Stimulated activated CD8-positive, alpha-beta memory T cell treated with anti-CD3 and anti-CD28 coated beads, Interleukin-4, amount 100 ng/mL, for 24 hours (primary cell): ENCODE measurements around the gene OR2T35.
"Not testable (repeated sequence)": the region's sequence is repeated elsewhere in the genome, so short reads cannot be mapped to it uniquely, and the experiment has no call there.

Experiments
- DNase-seq: peaks from one replicate; pipeline ENCODE4 v3.0.0-alpha.2; 2020; ENCODE audit warnings: low read depth

OR2T35 gene

GRCh38 chr1:248645178-248645577 lies at the start of gene OR2T35:
Gene OR2T35 (minus strand): TSS chr1:248645278. CDS start chr1:248639258, 6,020 bp downstream.
- not testable (repeated sequence) for DNase-seq

GRCh38 chr1:248691567-248692155 lies 46.6 kb upstream of the OR2T35 start:
- no peak for DNase-seq

DNA sequence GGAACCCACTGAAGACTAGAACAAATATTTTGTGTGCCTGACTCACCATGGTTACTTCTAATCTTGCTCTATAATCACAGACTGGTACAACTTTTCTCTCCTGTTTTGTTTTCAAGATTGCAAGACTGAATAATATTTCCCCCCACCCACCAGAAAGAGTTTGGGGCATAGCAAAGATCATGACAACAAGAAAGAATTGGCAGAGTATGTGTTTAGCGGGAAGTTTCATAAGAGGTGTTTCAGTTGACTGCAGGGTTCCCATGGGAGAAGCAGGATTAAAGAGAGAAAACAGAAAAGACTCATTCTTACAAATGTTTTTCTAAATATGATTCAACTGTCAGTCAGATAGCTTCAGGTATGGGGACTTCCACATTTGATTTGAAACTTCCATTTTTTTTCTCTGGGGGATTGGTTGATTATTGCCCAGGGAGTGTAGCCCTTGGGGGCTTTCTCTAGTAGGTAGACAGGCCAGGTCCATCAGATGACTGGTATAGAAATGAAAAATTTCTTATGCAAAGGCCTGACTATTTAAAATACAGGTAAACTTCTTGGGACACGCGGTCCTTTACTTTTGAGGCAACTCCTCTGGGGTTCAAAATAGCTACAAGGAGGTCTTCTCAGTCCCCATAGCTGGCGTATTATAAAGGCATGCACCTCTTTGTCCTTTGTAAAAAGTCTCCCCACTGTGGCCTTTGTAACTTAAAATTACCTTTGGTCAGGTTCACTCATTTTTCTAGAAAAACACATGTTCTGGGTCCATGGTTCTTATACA lies 43.6 kb upstream of the OR2T35 start:
- DNase-seq = no peak

GRCh38 chr1:248686815-248687214 lies 41.7 kb upstream of the OR2T35 start:
- DNase-seq = no peak

- DNase-seq = no peak
These were observed 36.6 kb upstream of the OR2T35 start for GRCh38 chr1:248681651-248682050.

GRCh38 chr1:248670003-248670402 lies 24.9 kb upstream of the OR2T35 start:
- DNase-seq = no peak

DNA sequence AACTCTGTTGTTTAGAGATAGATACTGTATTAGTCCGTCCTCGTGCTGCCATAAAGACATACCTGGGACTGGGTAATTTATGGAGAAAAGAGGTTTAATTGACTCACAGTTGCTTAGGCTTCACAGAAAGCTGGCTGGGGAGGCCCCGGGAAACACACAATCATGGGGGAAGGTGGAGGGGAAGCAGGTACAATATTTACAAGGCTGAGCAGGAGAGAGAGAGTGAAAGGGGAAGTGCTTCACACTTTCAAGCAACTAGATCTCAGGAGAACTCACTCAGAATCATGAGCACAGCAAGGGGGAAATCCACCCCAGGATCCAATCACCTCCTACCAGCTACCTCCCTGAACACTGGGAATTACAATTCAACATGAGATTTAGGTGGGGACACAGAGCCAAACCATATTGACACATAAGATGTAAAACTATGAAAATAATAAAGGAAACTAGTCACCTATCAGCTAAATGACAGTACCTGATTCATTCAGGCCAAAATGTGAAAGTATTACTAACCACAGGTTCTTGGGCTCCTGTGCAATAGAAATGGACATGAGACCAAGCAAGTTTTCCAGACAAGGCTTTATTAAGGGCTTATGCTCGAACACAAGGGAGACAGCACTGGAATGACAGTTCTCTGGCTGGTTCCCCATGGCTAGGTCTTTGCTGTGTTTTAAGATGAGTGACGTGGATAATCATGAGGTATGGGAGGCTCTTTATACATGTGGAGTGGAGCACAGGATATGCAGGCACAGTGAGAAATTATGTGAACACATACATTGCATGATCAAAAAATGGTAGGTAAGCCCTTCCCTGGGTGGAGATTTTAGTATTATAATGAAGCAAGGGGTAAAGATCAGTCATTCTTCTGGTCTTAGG lies 18.6 kb upstream of the OR2T35 start:
- not testable (repeated sequence) for DNase-seq

DNA sequence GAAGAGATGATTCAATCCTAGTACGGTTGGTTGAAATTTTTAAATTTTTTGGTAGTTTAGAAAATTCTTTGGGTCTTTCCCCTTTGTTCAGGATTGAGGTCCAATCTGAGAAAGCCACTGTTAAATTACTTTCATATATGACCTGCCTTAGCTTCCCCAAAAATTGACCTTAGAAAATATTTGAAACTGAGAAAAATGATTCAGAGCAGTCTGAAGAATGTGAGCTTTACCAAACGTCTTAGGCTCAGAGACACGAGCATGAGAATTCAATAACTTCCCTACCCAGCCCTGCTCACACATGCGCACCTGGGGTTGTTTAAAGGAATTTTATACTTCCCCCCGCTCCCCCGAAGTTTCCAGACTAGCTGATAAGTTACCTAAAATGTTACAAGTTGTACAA lies 11.7 kb upstream of the OR2T35 start:
- not testable (repeated sequence) for DNase-seq

- DNase-seq = not testable (repeated sequence)
These were observed 10.3 kb upstream of the OR2T35 start, which contains the start of gene OR2T27 for GRCh38 chr1:248655354-248655753. Gene OR2T27 (minus strand): TSS chr1:248655528. CDS start chr1:248650884, 4,644 bp downstream.

GRCh38 chr1:248648770-248649536 lies 3.9 kb upstream of the OR2T35 start:
- not testable (repeated sequence) for DNase-seq

DNA sequence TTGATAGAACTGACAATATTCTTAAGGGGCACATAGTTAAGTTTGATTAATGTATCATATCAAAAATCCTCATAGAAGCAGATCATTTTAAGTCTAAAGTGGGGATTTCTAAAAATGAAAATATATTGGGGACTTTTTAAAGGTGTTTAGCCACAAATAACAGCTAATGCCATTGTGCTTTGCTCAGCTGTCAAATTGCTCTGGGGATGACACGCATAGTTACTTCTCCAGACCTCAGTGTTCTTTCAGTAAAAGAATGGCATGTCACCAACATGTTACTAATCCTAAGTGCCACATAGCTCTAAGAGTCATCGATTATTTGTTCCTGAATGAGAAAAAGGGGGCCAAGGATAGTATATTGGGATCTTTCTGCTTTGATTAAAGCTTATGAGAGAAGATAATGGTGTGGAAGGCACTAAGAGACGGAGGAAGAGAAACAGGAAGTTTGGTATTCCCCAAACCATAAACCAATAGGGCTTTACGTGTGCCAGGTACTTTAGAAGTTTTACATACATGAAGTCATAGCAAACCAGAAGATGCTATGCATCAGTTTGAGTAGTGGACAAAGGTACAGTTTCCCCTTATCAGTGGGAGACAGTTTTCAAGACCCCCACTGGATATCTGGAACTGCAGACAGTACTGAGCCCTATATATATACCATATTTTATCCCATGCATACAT lies 2.0 kb downstream of the OR2T35 start:
- DNase-seq = not testable (repeated sequence)

- DNase-seq = not testable (repeated sequence)
These were observed 3.5 kb downstream of the OR2T35 start for GRCh38 chr1:248641583-248641982.

DNA sequence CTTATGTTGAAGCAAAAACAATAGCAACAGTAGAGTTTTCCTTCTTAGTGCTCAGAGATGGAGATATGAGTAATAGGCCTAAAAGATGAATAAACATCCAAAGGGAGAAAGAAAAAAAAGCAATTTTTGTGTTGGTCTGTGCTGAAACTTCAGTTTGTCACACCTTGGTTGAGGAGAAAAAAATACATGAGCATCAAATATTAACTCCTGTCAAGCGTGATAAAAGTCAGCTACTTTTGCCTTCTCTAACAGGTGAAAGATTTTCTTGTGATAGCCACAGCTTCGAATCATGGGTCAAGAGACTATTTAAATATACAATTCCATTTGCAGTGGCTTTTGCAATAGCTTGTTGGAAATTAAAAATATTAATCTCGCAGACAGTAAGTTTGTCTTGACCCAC lies 4.2 kb downstream of the OR2T35 start:
- DNase-seq = not testable (repeated sequence)

GRCh38 chr1:248639652-248640051 lies 5.4 kb downstream of the OR2T35 start:
- DNase-seq = not testable (repeated sequence)

DNA sequence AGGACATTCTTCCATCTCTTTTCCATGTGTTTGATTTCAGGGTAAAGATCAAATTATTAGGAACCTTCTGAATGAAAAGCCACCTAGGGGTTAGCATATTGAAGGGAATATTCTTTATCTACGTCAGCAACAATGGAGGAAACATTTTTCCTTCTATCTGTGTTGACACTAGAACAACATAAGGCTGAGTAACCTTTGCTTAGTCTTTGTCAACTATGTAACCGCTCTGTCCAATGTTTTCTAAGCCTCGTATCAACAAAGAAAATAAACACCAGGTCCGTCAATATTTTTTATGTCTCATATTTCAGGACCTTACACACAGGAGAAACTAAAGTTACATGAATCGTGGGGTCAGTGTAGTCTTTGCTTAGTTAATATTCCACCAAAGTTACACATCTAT lies 8.5 kb downstream of the OR2T35 start:
- not testable (repeated sequence) for DNase-seq

DNA sequence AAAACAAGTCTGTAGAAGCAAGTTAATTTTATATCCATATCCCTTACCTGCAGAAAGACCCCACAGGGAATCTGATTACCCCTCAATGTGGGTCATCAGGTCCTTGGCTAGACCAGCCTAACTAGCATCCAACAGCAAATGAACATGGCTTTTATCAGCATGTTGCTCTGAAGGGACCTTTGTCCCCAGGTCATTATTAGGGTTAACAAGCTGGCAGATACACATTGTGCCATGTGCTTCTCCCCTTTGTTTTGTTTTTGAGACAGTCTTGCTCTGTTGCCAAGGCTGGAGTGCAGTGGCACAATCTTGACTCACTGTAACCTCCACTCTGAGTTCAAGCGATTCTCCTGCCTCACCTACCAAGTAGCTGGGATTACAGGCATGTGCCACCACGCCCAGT lies 10.1 kb downstream of the OR2T35 start, which contains the start of gene OR2T11:
Gene OR2T11 (minus strand): TSS at position 101 of the 400 bp plus-strand sequence. CDS start 7,963 bp downstream, outside the sequence.
- DNase-seq = not testable (repeated sequence)

- DNase-seq = no peak
These were observed 13.6 kb downstream of the OR2T35 start for GRCh38 chr1:248631354-248632008.

DNA sequence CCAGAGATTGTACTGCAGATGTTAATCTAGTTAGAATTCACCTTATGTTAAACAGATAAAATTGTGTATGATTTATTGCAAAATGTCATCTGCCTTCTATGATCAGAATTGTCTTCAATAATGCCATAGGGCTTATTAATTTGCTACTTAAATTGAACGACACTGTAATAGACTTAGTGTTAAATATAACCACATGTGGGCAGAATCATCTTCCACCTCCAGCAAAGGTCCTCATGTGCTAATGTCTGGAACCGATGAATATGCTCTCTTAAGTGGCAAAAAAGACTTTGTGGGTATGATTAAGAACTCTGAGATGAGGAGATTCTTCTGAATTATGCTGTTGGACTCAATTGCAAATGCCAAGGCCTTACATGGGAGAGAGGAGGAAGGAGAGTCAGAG lies 14.5 kb downstream of the OR2T35 start:
- DNase-seq = no peak

- no peak for DNase-seq
These were observed 16.9 kb downstream of the OR2T35 start for GRCh38 chr1:248627971-248628844.
